Measurements from ENCODE around the gene PAX8. TPM values are rescaled to one million over a fixed set of nuclear protein-coding genes. Genes with fewer than 3 reads are reported as not detected.

Gene PAX8
- total and polyA plus RNA-seq, 2 donors (not counting 1 experiment from before 2014, with no cell fraction given): 0.45 to 0.64 TPM

DNA sequence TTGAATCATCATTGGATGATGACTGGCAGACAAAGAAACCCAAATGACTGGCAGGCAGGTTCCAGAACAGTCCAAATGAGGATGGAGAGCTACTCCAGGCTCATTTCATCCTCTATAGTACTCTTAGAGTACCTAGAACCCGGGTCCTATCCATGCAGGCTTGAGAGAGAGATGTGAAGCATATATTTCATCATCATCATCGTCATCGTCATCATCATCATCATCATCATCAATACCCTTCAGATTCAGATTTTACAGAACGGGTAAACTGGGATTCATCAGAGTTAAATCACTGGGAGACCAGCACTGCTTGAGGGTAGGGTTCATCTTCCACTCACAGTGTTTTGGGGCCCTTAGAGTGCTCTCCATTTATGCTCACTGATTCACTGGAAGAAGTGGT is 52.3 kb downstream of the PAX8 start:
- Histone ChIP-seq H3K9me3 (ENCODE audit: control extremely low read depth in 1 of 3, control insufficient read depth in 2 of 3, insufficient read depth in 1 of 3, low read length in 2 of 3) (no peaks in the 10 kb centered on the region), H3K36me3 (replicated peaks in 1 of 2; ENCODE audit: control extremely low read depth in 1 of 2, control insufficient read depth in 1 of 2, extremely low read depth in 1 of 2, insufficient read depth in 2 of 2, low read length in 1 of 2) (no peaks in the 10 kb centered on the region), H3K27me3 (replicated peaks in 1 of 4; ENCODE audit: control extremely low read depth in 1 of 4, control insufficient read depth in 3 of 4, insufficient read depth in 4 of 4, low read length in 3 of 4) (peaks cover 0 to 2% (median 0%) of the 10 kb centered on the region in 4 experiments), H3K4me3 (ENCODE audit: control extremely low read depth in 1 of 5, extremely low read depth in 1 of 5, insufficient read depth in 1 of 5, low read depth in 2 of 5, low read length in 4 of 5) (no peak overlapping the region), H3K27ac (ENCODE audit: low read length in 2 of 2) (no peak overlapping the region), H4K20me1 (ENCODE audit: control insufficient read depth, insufficient read depth, low read length, poor library complexity, severe bottlenecking) (no peaks in the 10 kb centered on the region), H2AFZ (ENCODE audit: insufficient read depth, low read depth, low read length, poor library complexity, severe bottlenecking) (no peak overlapping the region), H3K79me2 (ENCODE audit: control insufficient read depth, insufficient read depth, low read length) (no peaks in the 10 kb centered on the region), H3K9ac (ENCODE audit: low read length) (no peak overlapping the region), H3K4me2 (replicated peaks; ENCODE audit: low read depth, low read length, poor library complexity, severe bottlenecking) (no peak overlapping the region), H3K4me1 (ENCODE audit: control insufficient read depth in 2 of 2, insufficient read depth in 2 of 2, low read length in 2 of 2) (no peaks in the 10 kb centered on the region)
- WGBS (ENCODE audit: insufficient coverage): 100% methylated on average over 2 of the region's 4 CpGs
- ATAC-seq (ENCODE audit: low read depth): no peak
- ChIA-PET POLR2A (no interaction called here), CTCF (interaction anchor here (1.2 kb wide), 1 partner anchor 88 kb away, joined by 3 read pairs; no protein-coding TSS in a partner anchor)
- H3K4me3 Mint-ChIP-seq: no peak overlapping the region
- no peaks in the 10 kb centered on the region for H3K4me1 Mint-ChIP-seq
- intact Hi-C loops (cut with micrococcal nuclease): no loop called here
- TF ChIP-seq EZH2 (IDR thresholded peaks at IDR 0.05; ENCODE audit: borderline replicate concordance, insufficient read depth, low read depth, low read length, poor library complexity, severe bottlenecking) (no peak), CTCF (IDR thresholded peaks at IDR 0.05) (no peak)
- DNase-seq: no peak
- H3K27ac Mint-ChIP-seq: no peak overlapping the region
- no peaks in the 10 kb centered on the region for H3K9me3 Mint-ChIP-seq (ENCODE audit: insufficient read depth)
- no peaks in the 10 kb centered on the region for H3K27me3 Mint-ChIP-seq

GRCh38 chr2:113225263-113226259 is 53.2 kb downstream of the PAX8 start:
- CTCF ChIA-PET: interaction anchor here (1.2 kb wide), 1 partner anchor 87 kb away, joined by 3 read pairs; no protein-coding TSS in a partner anchor
- POLR2A ChIA-PET: no interaction called here
- no peak overlapping the region for H2AFZ ChIP-seq (ENCODE audit: insufficient read depth, low read depth, low read length, poor library complexity, severe bottlenecking)
- H3K79me2 ChIP-seq (ENCODE audit: control insufficient read depth, insufficient read depth, low read length): no peaks in the 10 kb centered on the region
- Mint-ChIP-seq H3K27me3 (no peaks in the 10 kb centered on the region), H3K4me1 (no peaks in the 10 kb centered on the region), H3K9me3 (ENCODE audit: insufficient read depth) (no peaks in the 10 kb centered on the region), H3K27ac (no peak overlapping the region), H3K4me3 (no peak overlapping the region)
- H4K20me1 ChIP-seq (ENCODE audit: control insufficient read depth, insufficient read depth, low read length, poor library complexity, severe bottlenecking): no peaks in the 10 kb centered on the region
- 75% methylated on average over 5 of the region's 12 CpGs for WGBS (ENCODE audit: insufficient coverage)
- H3K4me1 ChIP-seq (ENCODE audit: control insufficient read depth in 2 of 2, insufficient read depth in 2 of 2, low read length in 2 of 2): no peaks in the 10 kb centered on the region
- no peak overlapping the region for H3K4me2 ChIP-seq (replicated peaks; ENCODE audit: low read depth, low read length, poor library complexity, severe bottlenecking)
- H3K27me3 ChIP-seq (replicated peaks in 1 of 4; ENCODE audit: control extremely low read depth in 1 of 4, control insufficient read depth in 3 of 4, insufficient read depth in 4 of 4, low read length in 3 of 4): peaks cover 0 to 2% (median 0%) of the 10 kb centered on the region in 4 experiments
- DNase-seq: no peak
- H3K27ac ChIP-seq (ENCODE audit: low read length in 2 of 2): no peak overlapping the region
- no peaks in the 10 kb centered on the region for H3K9me3 ChIP-seq (ENCODE audit: control extremely low read depth in 1 of 3, control insufficient read depth in 2 of 3, insufficient read depth in 1 of 3, low read length in 2 of 3)
- no peak overlapping the region for H3K9ac ChIP-seq (ENCODE audit: low read length)
- no peak for ATAC-seq (ENCODE audit: low read depth)
- H3K36me3 ChIP-seq (replicated peaks in 1 of 2; ENCODE audit: control extremely low read depth in 1 of 2, control insufficient read depth in 1 of 2, extremely low read depth in 1 of 2, insufficient read depth in 2 of 2, low read length in 1 of 2): no peaks in the 10 kb centered on the region
- TF ChIP-seq EZH2 (IDR thresholded peaks at IDR 0.05; ENCODE audit: borderline replicate concordance, insufficient read depth, low read depth, low read length, poor library complexity, severe bottlenecking): no peak
- TF ChIP-seq CTCF (IDR thresholded peaks at IDR 0.05): no peak
- intact Hi-C loops (cut with micrococcal nuclease): no loop called here
- no peak overlapping the region for H3K4me3 ChIP-seq (ENCODE audit: control extremely low read depth in 1 of 5, extremely low read depth in 1 of 5, insufficient read depth in 1 of 5, low read depth in 2 of 5, low read length in 4 of 5)
